Stomach (tissue), 9 donors: ENCODE results near the gene PLPP6. TPM values are rescaled to one million over a fixed set of nuclear protein-coding genes. Genes with fewer than 3 reads are reported as not detected.
A peak's percentile ranks its signal among the peaks of the same experiment; 100 is the strongest.

Experiments used
- DNase-seq, 2 donors: peaks; one replicate each; pipeline versions ENCODE4 v3.0.0 to v3.0.0-alpha.2; 2013 to 2019
- H3K27ac ChIP-seq, 5 donors: fragments of 200-600 bp in 4 of 5; sonication (generic) in 4 of 5; one replicate each; pipeline ENCODE4 v1.5.1; 2013 to 2019; ENCODE audit warnings: mild to moderate bottlenecking in 1 of 5, moderate library complexity in 1 of 5
- H3K27me3 ChIP-seq, 3 donors: fragments of 200-600 bp; sonication (generic); one replicate each; pipeline ENCODE4 v1.5.1; 2017 to 2019; ENCODE audit warnings: mixed run types in 1 of 3
- H3K36me3 ChIP-seq, 4 donors: fragments of 200-600 bp; sonication (generic); 1 replicate in 3 of 4; 2 replicates in 1 of 4; pipeline ENCODE4 v1.5.1; 2016 to 2019
- H3K4me1 ChIP-seq, 4 donors: fragments of 200-600 bp; sonication (generic); one replicate each; pipeline ENCODE4 v1.5.1; 2016 to 2019
- H3K4me3 ChIP-seq, 4 donors: fragments of 200-600 bp; sonication (generic) in 3 of 4; one replicate each; pipeline ENCODE4 v1.5.1; 2016 to 2019; ENCODE audit warnings: mild to moderate bottlenecking in 1 of 4
- H3K9me3 ChIP-seq, 4 donors: fragments of 200-600 bp; sonication (generic); one replicate each; pipeline ENCODE4 v1.5.1; 2016 to 2019
- CTCF ChIP-seq, 7 experiments: fragments of 450-650 bp in 4 of 7; fragments of 200-600 bp in 3 of 7; sonication (generic) in 3 of 7; IDR thresholded peaks; one replicate each; pipeline ENCODE4 v1.5.1; 2016 to 2019; ENCODE audit warnings: antibody characterized with exemption in 7 of 7, control low read depth in 2 of 7, mild to moderate bottlenecking in 1 of 7
- EP300 ChIP-seq: sonication (generic); formaldehyde crosslinking; IDR thresholded peaks from one replicate; pipeline ENCODE4 v1.6.1; 2017; ENCODE audit warnings: antibody characterized with exemption
- POLR2A ChIP-seq, 4 donors: fragments of 450-650 bp; IDR thresholded peaks; one replicate each; pipeline ENCODE4 v1.6.1; 2016; ENCODE audit warnings: antibody characterized with exemption in 4 of 4, control low read depth in 2 of 4, mild to moderate bottlenecking in 1 of 4, moderate library complexity in 1 of 4
- POLR2AphosphoS5 ChIP-seq, 3 donors: sonication (generic); formaldehyde crosslinking; IDR thresholded peaks; one replicate each; pipeline ENCODE4 v1.6.1; 2016; ENCODE audit warnings: antibody characterized with exemption in 3 of 3
- WGBS, 5 donors: extraction: QIAGEN DNeasy Blood & Tissue Kit in 3 of 5; methylation state at CpG; one replicate each; pipeline versions ENCODE4 v1.1.5 to v1.1.7; 2013 to 2018; 5-methylcytosine and 5-hydroxymethylcytosine counted together
- intact Hi-C: fragments of 100-400 bp; cut with DNase I; formaldehyde crosslinking; loops from one replicate; pipeline ENCODE4 v1.15.1; 2023; ENCODE audit warnings: low total_unique reads
- polyA plus RNA-seq, 3 donors: library from polyadenylated mRNA; stranded (reverse); fragments of 200-250 nt; gene quantifications; one replicate each; pipeline ENCODE4 v1.2.3, GENCODE V29; 2013
- total RNA-seq, 5 donors: library from RNA; depleted of rRNA; stranded (reverse); fragments of >200 nt; gene quantifications; one replicate each; pipeline versions ENCODE4 v1.1.0 to v1.2.3, GENCODE V29; 2014 to 2016
- donor health status: healthy with polysubstance abuse.
- donor health status: Bipolar disorder and iron deficiency.
- donor health status: healthy.

Gene PLPP6
- total and polyA plus RNA-seq, 8 donors = 3.5 to 11.0 (median 6.7) TPM; not detected in 1

DNA sequence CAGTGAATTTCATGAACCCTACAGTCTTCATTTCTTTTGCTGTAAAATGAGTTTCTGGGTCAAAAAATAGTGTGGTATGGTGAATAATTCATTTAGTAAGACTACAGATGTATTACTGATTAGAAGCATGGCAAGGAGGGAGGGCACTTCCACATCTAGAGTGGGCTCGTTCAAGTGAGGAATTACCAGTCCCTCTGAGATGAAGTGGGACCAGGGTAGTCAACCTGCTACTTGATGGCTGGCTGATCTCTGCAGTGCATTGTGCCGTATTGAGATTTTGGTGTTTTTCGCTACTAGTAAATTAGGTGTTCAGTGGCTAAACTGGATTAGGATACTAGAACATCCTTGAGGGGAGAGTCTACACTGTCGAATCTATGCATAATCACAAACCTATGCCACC, 28.1 kb downstream of the PLPP6 start:
- H3K4me3 ChIP-seq = no peak overlapping the region

GRCh38 chr9:4691795-4692194, 29.7 kb downstream of the PLPP6 start:
- no peak overlapping the region for H3K27ac ChIP-seq
- intact Hi-C loops = no loop called here
- H3K36me3 ChIP-seq = peaks cover 0 to 72% (median 68%) of the 10 kb centered on the region in 4 donors
- H3K4me3 ChIP-seq = no peak overlapping the region
- 80 to 90% (median 86%) methylated on average over 3 of the region's 3 CpGs for WGBS, 5 donors
- H3K27me3 ChIP-seq = no peaks in the 10 kb centered on the region
- H3K4me1 ChIP-seq = peaks cover 7 to 50% (median 27%) of the 10 kb centered on the region in 4 donors
- no peaks in the 10 kb centered on the region for H3K9me3 ChIP-seq
- TF ChIP-seq POLR2AphosphoS5 (IDR thresholded peaks at IDR 0.05) (no peak), CTCF (IDR thresholded peaks at IDR 0.05) (no peak), POLR2A (IDR thresholded peaks at IDR 0.05) (no peak)
- DNase-seq = no peak

More for the DNA sequence above, 28.1 kb downstream of the PLPP6 start:
- Histone ChIP-seq H3K4me1 (peaks cover 7 to 56% (median 28%) of the 10 kb centered on the region in 4 donors), H3K27ac (no peak overlapping the region), H3K9me3 (no peaks in the 10 kb centered on the region), H3K27me3 (no peaks in the 10 kb centered on the region), H3K36me3 (peaks cover 5 to 76% (median 66%) of the 10 kb centered on the region in 4 donors)
- WGBS, 5 donors = 80 to 89% (median 87%) methylated on average over 4 of the region's 4 CpGs
- no peak for DNase-seq
- intact Hi-C loops = no loop called here
- TF ChIP-seq POLR2A (IDR thresholded peaks at IDR 0.05) = no peak
- TF ChIP-seq POLR2AphosphoS5 (IDR thresholded peaks at IDR 0.05) = no peak
- TF ChIP-seq EP300 = no peak
- TF ChIP-seq CTCF (IDR thresholded peaks at IDR 0.05) = no peak

- DNase-seq = peak in 1 of 2 donors; percentile 9
Observed at GRCh38 chr9:4700091-4700490, 38.0 kb downstream of the PLPP6 start.

DNA sequence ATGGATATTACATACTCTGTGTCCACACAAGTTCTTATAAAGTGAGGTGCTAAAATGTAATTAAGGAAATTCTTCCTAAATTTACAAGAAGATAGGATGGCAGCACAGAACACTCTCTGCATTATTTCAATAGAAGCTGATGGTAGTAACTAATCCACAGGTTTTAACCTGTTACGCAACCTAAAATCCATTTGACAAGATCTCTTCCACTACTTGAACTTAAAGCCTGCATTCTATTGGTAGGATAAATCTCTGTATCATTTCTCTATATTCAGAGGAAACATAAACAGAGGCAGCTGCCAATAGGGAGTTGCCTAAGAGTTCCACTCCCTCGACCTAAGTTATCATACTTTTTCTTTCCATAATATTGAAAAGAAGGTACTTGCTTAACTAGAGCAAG, 38.8 kb downstream of the PLPP6 start:
- WGBS, 5 donors = 60 to 76% (median 69%) methylated on average over 2 of the region's 2 CpGs
- intact Hi-C loops = no loop called here
- TF ChIP-seq CTCF (IDR thresholded peaks at IDR 0.05) = no peak
- TF ChIP-seq EP300 = no peak
- TF ChIP-seq POLR2A (IDR thresholded peaks at IDR 0.05) = no peak
- no peak for TF ChIP-seq POLR2AphosphoS5 (IDR thresholded peaks at IDR 0.05)
- H3K27me3 ChIP-seq = no peaks in the 10 kb centered on the region
- no peak overlapping the region for H3K27ac ChIP-seq
- peaks cover 0 to 28% (median 10%) of the 10 kb centered on the region in 4 donors for H3K4me1 ChIP-seq
- no peak for DNase-seq
- no peak overlapping the region for H3K4me3 ChIP-seq
- H3K9me3 ChIP-seq = no peaks in the 10 kb centered on the region
- H3K36me3 ChIP-seq = peaks cover 3 to 91% (median 85%) of the 10 kb centered on the region in 4 donors

More at GRCh38 chr9:4700091-4700490, 38.0 kb downstream of the PLPP6 start:
- TF ChIP-seq EP300 (no peak), CTCF (IDR thresholded peaks at IDR 0.05) (no peak), POLR2AphosphoS5 (IDR thresholded peaks at IDR 0.05) (no peak), POLR2A (IDR thresholded peaks at IDR 0.05) (no peak)
- peaks cover 0 to 28% (median 14%) of the 10 kb centered on the region in 4 donors for H3K4me1 ChIP-seq
- H3K27me3 ChIP-seq = no peaks in the 10 kb centered on the region
- intact Hi-C loops = no loop called here
- no peak overlapping the region for H3K4me3 ChIP-seq
- H3K27ac ChIP-seq = no peak overlapping the region
- peaks cover 0 to 91% (median 88%) of the 10 kb centered on the region in 4 donors for H3K36me3 ChIP-seq
- no peaks in the 10 kb centered on the region for H3K9me3 ChIP-seq
- 53 to 73% (median 64%) methylated on average over 3 of the region's 3 CpGs for WGBS, 5 donors
